ENCODE data around the gene ABCG4.
"Not testable (repeated sequence)": the region's sequence is repeated elsewhere in the genome, so short reads cannot be mapped to it uniquely, and the experiment has no call there.

ABCG4 gene

GRCh38 chr11:119152604-119153003 lies 3.8 kb downstream of the ABCG4 start:
- no peaks in the 10 kb centered on the region for H3K36me3 Mint-ChIP-seq
- peaks cover 17% of the 10 kb centered on the region for H3K4me1 Mint-ChIP-seq
- H3K27me3 Mint-ChIP-seq = peaks cover 91% of the 10 kb centered on the region
- DNase-seq = no peak
- H3K9me3 Mint-ChIP-seq = no peaks in the 10 kb centered on the region
- no peak overlapping the region for H3K27ac Mint-ChIP-seq
- CTCF ChIA-PET = interaction anchor here (1.2 to 3.2 kb wide), 5 partner anchors 8 to 48 kb away, joined by 3 to 12 read pairs (median 3); no protein-coding TSS in a partner anchor
- no peak overlapping the region for H3K4me3 Mint-ChIP-seq

GRCh38 chr11:119153049-119153818 lies 4.4 kb downstream of the ABCG4 start:
- Mint-ChIP-seq H3K27me3 (peaks cover 90% of the 10 kb centered on the region), H3K36me3 (no peaks in the 10 kb centered on the region), H3K4me1 (peaks cover 12% of the 10 kb centered on the region), H3K27ac (no peak overlapping the region), H3K4me3 (no peak overlapping the region), H3K9me3 (no peaks in the 10 kb centered on the region)
- DNase-seq = no peak
- CTCF ChIA-PET = interaction anchor here (1.2 to 3.2 kb wide), 4 partner anchors 8 to 48 kb away, joined by 3 to 12 read pairs (median 4); no protein-coding TSS in a partner anchor

DNA sequence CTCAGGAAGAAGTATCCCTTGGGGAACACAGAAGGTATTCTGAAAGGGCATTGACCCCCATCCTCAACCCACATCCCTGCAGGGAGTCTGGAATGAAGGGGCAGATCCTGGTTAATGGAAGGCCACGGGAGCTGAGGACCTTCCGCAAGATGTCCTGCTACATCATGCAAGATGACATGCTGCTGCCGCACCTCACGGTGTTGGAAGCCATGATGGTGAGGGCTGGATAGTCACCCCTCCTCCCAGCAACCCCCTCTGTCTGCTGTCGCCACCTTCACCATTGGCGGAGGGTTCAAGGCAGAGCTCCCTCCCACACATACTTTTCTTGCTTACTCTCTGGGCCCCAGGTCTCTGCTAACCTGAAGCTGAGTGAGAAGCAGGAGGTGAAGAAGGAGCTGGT lies 5.3 kb downstream of the ABCG4 start:
- no peak for DNase-seq
- CTCF ChIA-PET = interaction anchor here (0.7 to 3.2 kb wide), 3 partner anchors 12 to 42 kb away, joined by 3 to 12 read pairs (median 4); no protein-coding TSS in a partner anchor
- Mint-ChIP-seq H3K9me3 (no peaks in the 10 kb centered on the region), H3K4me1 (peaks cover 6% of the 10 kb centered on the region), H3K27ac (no peak overlapping the region), H3K36me3 (no peaks in the 10 kb centered on the region), H3K27me3 (peaks cover 86% of the 10 kb centered on the region), H3K4me3 (no peak overlapping the region)

DNA sequence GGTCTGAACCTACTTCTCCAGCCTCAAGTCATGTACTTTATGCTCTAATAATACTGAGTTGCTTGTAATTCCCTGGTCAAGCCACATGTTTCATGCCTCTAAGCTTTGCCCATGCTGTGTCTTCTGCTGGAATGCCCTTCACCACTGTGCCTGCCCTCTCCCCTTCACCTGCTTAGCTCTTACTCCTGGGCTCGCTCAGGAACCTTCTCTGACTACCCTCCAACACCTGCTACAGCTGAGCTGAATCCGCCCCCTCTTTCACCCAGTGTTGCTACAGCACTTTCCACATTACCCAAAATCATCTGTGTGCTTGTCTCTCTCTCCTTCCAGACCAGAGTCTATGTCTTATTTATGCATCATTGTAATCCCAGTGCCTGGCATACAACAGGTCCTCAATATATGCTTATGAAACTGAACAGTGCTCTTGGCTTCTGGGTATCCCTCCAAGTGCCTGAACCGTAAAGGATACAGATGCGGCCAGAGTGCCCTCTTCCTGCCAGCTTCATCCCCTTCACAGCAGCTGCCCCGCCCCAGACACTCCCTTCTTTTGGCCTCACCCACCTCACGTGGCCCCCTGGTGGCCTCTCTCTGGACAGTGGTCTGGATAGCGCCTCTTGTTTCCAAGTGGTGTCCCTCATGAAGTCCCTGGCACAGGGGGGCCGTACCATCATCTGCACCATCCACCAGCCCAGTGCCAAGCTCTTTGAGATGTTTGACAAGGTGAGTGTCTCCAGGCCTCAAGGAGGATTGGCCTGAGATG lies 7.1 kb downstream of the ABCG4 start:
- peaks cover 78% of the 10 kb centered on the region for H3K27me3 Mint-ChIP-seq
- DNase-seq = no peak
- CTCF ChIA-PET = interaction anchor here (0.6 to 1.6 kb wide), 3 partner anchors 10 to 41 kb away, joined by 3 to 5 read pairs (median 3); no protein-coding TSS in a partner anchor
- H3K4me1 Mint-ChIP-seq = peaks cover 4% of the 10 kb centered on the region
- H3K36me3 Mint-ChIP-seq = no peaks in the 10 kb centered on the region
- H3K9me3 Mint-ChIP-seq = no peaks in the 10 kb centered on the region
- no peak overlapping the region for H3K4me3 Mint-ChIP-seq
- H3K27ac Mint-ChIP-seq = no peak overlapping the region

DNA sequence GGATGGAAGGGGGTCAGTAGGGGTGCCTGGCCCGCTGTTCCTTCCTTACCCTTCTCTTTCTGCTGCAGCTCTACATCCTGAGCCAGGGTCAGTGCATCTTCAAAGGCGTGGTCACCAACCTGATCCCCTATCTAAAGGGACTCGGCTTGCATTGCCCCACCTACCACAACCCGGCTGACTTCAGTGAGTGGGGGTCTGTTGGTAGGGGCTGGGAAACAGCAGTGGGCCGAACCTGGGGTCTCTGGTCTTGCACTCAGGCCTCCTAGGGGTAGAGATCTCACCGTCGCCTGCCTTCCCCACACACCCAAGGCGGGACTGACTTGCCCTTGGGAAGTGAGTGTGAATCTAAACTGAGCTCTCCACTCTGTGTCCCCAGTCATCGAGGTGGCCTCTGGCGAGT lies 7.6 kb downstream of the ABCG4 start:
- no peak for DNase-seq
- CTCF ChIA-PET = interaction anchor here (0.6 to 1.6 kb wide), 2 partner anchors 11 to 39 kb away, joined by 3 to 5 read pairs; no protein-coding TSS in a partner anchor
- peaks cover 72% of the 10 kb centered on the region for H3K27me3 Mint-ChIP-seq
- no peaks in the 10 kb centered on the region for H3K36me3 Mint-ChIP-seq
- no peak overlapping the region for H3K27ac Mint-ChIP-seq
- no peak overlapping the region for H3K4me3 Mint-ChIP-seq
- peaks cover 4% of the 10 kb centered on the region for H3K4me1 Mint-ChIP-seq
- H3K9me3 Mint-ChIP-seq = no peaks in the 10 kb centered on the region

DNA sequence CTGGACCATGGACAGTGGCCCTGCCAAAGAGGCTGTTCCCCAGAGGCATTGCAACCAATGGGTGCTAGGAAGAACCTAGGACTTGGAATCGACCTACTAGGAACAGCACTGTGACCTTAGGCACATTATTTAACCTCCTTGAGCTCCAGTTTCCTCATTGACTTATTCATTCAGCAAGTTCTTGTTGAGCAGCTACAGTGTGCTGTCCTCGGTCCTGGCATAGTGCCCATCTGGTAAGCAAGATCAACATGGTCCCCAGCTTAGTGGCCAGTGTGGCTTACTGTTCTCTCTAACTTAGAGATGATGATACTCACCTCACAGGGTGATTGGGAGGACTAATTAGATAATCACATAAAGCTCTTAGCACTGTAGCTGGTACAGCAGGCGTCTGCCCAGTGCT lies 8.2 kb downstream of the ABCG4 start:
- peaks cover 4% of the 10 kb centered on the region for H3K4me1 Mint-ChIP-seq
- H3K27me3 Mint-ChIP-seq = peaks cover 72% of the 10 kb centered on the region
- DNase-seq = no peak
- no peak overlapping the region for H3K4me3 Mint-ChIP-seq
- no peaks in the 10 kb centered on the region for H3K9me3 Mint-ChIP-seq
- H3K27ac Mint-ChIP-seq = no peak overlapping the region
- H3K36me3 Mint-ChIP-seq = no peaks in the 10 kb centered on the region
- CTCF ChIA-PET = interaction anchor here (1.6 kb wide), 1 partner anchor 12 kb away, joined by 5 read pairs; no protein-coding TSS in a partner anchor

- Mint-ChIP-seq H3K9me3 (no peaks in the 10 kb centered on the region), H3K27me3 (peaks cover 70% of the 10 kb centered on the region), H3K36me3 (no peaks in the 10 kb centered on the region), H3K4me1 (peaks cover 4% of the 10 kb centered on the region), H3K4me3 (no peak overlapping the region), H3K27ac (no peak overlapping the region)
- CTCF ChIA-PET = no interaction called here
- no peak for DNase-seq
Measured at GRCh38 chr11:119158467-119158866, 9.6 kb downstream of the ABCG4 start.

GRCh38 chr11:119160151-119160550 lies 11.3 kb downstream of the ABCG4 start:
- CTCF ChIA-PET = interaction anchor here (0.8 to 1.4 kb wide), 3 partner anchors 9 to 53 kb away, joined by 3 to 5 read pairs (median 3); partner anchors contain the start of gene C2CD2L
- H3K36me3 Mint-ChIP-seq = no peaks in the 10 kb centered on the region
- H3K27ac Mint-ChIP-seq = no peak overlapping the region
- peaks cover 4% of the 10 kb centered on the region for H3K4me1 Mint-ChIP-seq
- no peak for DNase-seq
- no peaks in the 10 kb centered on the region for H3K9me3 Mint-ChIP-seq
- peaks cover 55% of the 10 kb centered on the region for H3K27me3 Mint-ChIP-seq
- no peak overlapping the region for H3K4me3 Mint-ChIP-seq

GRCh38 chr11:119161871-119162270 lies 13.0 kb downstream of the ABCG4 start:
- Mint-ChIP-seq H3K4me1 (no peaks in the 10 kb centered on the region), H3K27ac (no peak overlapping the region), H3K36me3 (no peaks in the 10 kb centered on the region), H3K9me3 (no peaks in the 10 kb centered on the region), H3K4me3 (no peak overlapping the region), H3K27me3 (peaks cover 39% of the 10 kb centered on the region)
- no peak for DNase-seq
- CTCF ChIA-PET = no interaction called here

- Mint-ChIP-seq H3K4me3 (no peak overlapping the region), H3K27ac (no peak overlapping the region), H3K36me3 (peaks cover 3% of the 10 kb centered on the region), H3K9me3 (no peaks in the 10 kb centered on the region), H3K27me3 (peaks cover 17% of the 10 kb centered on the region), H3K4me1 (peaks cover 19% of the 10 kb centered on the region)
- no peak for DNase-seq
- CTCF ChIA-PET = interaction anchor here (0.6 to 1.1 kb wide), 3 partner anchors 15 to 136 kb away, joined by 3 read pairs; partner anchors contain the start of gene SLC37A4
Measured at GRCh38 chr11:119166368-119167076, 17.7 kb downstream of the ABCG4 start.

GRCh38 chr11:119167077-119167458 lies 18.2 kb downstream of the ABCG4 start:
- not testable (repeated sequence) for DNase-seq, H3K36me3 Mint-ChIP-seq, H3K27ac Mint-ChIP-seq, H3K9me3 Mint-ChIP-seq, H3K4me3 Mint-ChIP-seq
- CTCF ChIA-PET = interaction anchor here (0.6 to 1.1 kb wide), 3 partner anchors 14 to 137 kb away, joined by 3 read pairs; partner anchors contain the start of gene SLC37A4
- Mint-ChIP-seq H3K4me1 (peaks cover 21% of the 10 kb centered on the region), H3K27me3 (peaks cover 12% of the 10 kb centered on the region)

- CTCF ChIA-PET = interaction anchor here (1.0 kb wide), 1 partner anchor 10 kb away, joined by 5 read pairs; no protein-coding TSS in a partner anchor
- H3K4me1 Mint-ChIP-seq = peaks cover 27% of the 10 kb centered on the region
- H3K36me3 Mint-ChIP-seq = peaks cover 3% of the 10 kb centered on the region
- H3K27ac Mint-ChIP-seq = peak overlapping the region; percentile 84
- no peaks in the 10 kb centered on the region for H3K9me3 Mint-ChIP-seq
- H3K4me3 Mint-ChIP-seq = peak overlapping the region; percentile 89
- DNase-seq = no peak
- peaks cover 8% of the 10 kb centered on the region for H3K27me3 Mint-ChIP-seq
Measured at GRCh38 chr11:119167933-119168332, 19.1 kb downstream of the ABCG4 start.

DNA sequence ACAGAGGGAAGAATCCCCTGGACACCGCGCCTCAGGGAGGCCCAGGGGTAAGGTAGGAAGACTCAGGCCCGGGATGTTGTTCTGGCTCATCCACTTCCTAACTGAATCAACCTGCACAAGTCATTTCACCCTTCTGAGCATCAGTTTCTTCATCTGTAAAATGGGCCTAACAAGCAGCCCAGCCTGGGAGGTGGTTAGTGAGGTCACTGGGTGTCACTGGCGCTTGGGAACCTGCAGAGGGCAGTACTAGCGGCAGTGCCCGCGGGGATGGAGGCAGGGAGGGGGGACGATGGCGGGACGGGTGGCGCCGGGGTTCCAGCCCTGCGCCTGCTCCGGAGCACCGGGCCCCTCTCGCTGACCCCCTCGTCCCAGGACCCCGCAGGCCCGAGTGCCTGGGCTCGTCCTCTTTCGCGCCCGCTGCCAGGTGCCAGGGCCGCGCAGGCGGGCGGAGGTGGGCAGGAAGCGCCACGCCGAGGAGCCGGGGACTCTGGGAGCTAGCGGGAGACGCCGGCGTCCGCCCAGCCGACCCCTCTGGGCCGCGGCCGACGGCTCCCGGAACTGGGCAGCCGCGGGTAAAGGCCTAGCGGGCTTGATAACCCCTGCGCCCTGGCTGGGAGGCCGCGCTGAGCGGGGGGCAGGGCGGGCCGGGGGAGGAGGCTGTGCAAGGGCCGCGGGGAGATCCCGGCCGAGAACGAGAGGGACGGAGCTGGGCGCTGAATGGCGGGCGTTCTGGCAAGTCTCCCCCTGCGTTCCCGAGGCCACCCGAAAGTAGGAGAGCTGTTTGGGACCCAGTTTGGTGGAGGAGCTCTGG lies 19.8 kb downstream of the ABCG4 start, which contains the start of gene NLRX1:
Gene NLRX1 (plus strand): TSS at position 255 of the 811 bp plus-strand sequence. CDS start 2,679 bp downstream, outside the sequence.
- Mint-ChIP-seq H3K4me3 (peak within 1 kb of the TSS; percentile 89), H3K27ac (peak within 1 kb of the TSS; percentile 93), H3K36me3 (peaks cover 6% of the 10 kb centered on the region), H3K4me1 (peaks cover 27% of the 10 kb centered on the region), H3K9me3 (no peaks in the 10 kb centered on the region), H3K27me3 (peaks cover under 1% of the 10 kb centered on the region)
- peak; percentile 89 for DNase-seq
- CTCF ChIA-PET = interaction anchor here (0.7 to 2.2 kb wide), 19 partner anchors 8 to 170 kb away, joined by 3 to 14 read pairs (median 5); no protein-coding TSS in a partner anchor
